T-helper 1 cell (primary cell): Measurements from ENCODE around the gene SNX1.
"Not testable (repeated sequence)": the region's sequence is repeated elsewhere in the genome, so short reads cannot be mapped to it uniquely, and the experiment has no call there.

ENCODE experiments used
- DNase-seq, 5 donors: peaks; one replicate each; pipeline ENCODE4 v3.0.0-alpha.2; 2012 to 2020
- total RNA-seq, 4 donors: gene quantifications; one replicate each; lab custom pipeline; 2026; lab: John Stamatoyannopoulos, UW

Gene SNX1
- total RNA-seq: 48.5 to 100 (median 82.8) reads per million in 4 donors

GRCh38 chr15:64095795-64096667, at the start of gene SNX1:
SNX1 (plus strand) TSS chr15:64095982; CDS start chr15:64096014, 32 bp downstream.
- peak; percentile 91 to 96 (median 95) for DNase-seq

- peak; percentile 40 to 70 (median 48) for DNase-seq
Measured at GRCh38 chr15:64046421-64047153, 49.2 kb upstream of the SNX1 start, which contains the start of gene DAPK2. DAPK2 (minus strand) TSS chr15:64046485; CDS start chr15:64040261, 6,224 bp downstream.

GRCh38 chr15:64048781-64049460, 46.9 kb upstream of the SNX1 start:
- no peak for DNase-seq

- DNase-seq: no peak
Measured at GRCh38 chr15:64050281-64051092, 45.3 kb upstream of the SNX1 start.

- DNase-seq: no peak
Measured at GRCh38 chr15:64051093-64051402, 44.7 kb upstream of the SNX1 start.

- no peak for DNase-seq
Measured at GRCh38 chr15:64051407-64052259, 44.1 kb upstream of the SNX1 start.

GRCh38 chr15:64052925-64053491, 42.8 kb upstream of the SNX1 start:
- DNase-seq: no peak

GRCh38 chr15:64053674-64054073, 42.1 kb upstream of the SNX1 start:
- DNase-seq: not testable (repeated sequence)

GRCh38 chr15:64058279-64058678, 37.5 kb upstream of the SNX1 start:
- DNase-seq: no peak

- not testable (repeated sequence) for DNase-seq
Measured at GRCh38 chr15:64059104-64059503, 36.7 kb upstream of the SNX1 start.

- no peak for DNase-seq
Measured at GRCh38 chr15:64060716-64061115, 35.1 kb upstream of the SNX1 start.

GRCh38 chr15:64066451-64066850, 29.3 kb upstream of the SNX1 start:
- DNase-seq: no peak

- DNase-seq: peak; percentile 17 to 60 (median 54)
Measured at GRCh38 chr15:64067564-64068030, 28.2 kb upstream of the SNX1 start.

GRCh38 chr15:64068133-64068532, 27.6 kb upstream of the SNX1 start:
- peak in 1 of 5 donors; percentile 35 for DNase-seq

- no peak for DNase-seq
Measured at GRCh38 chr15:64070106-64070505, 25.7 kb upstream of the SNX1 start.

GRCh38 chr15:64070965-64071851, 24.6 kb upstream of the SNX1 start:
- DNase-seq: no peak

GRCh38 chr15:64071931-64072765, 23.6 kb upstream of the SNX1 start:
- DNase-seq: no peak

- DNase-seq: no peak
Measured at GRCh38 chr15:64072812-64073211, 23.0 kb upstream of the SNX1 start.

- DNase-seq: not testable (repeated sequence)
Measured at GRCh38 chr15:64073496-64073895, 22.3 kb upstream of the SNX1 start.
